ENCODE results near the gene CCDC71. TPM values are rescaled to one million over a fixed set of nuclear protein-coding genes. Genes with fewer than 3 reads are reported as not detected.

Gene CCDC71
- 16.8 TPM for polyA plus RNA-seq (2013, experiment 1 of 2)
- 17.0 TPM for polyA plus RNA-seq (2013, experiment 2 of 2)

DNA sequence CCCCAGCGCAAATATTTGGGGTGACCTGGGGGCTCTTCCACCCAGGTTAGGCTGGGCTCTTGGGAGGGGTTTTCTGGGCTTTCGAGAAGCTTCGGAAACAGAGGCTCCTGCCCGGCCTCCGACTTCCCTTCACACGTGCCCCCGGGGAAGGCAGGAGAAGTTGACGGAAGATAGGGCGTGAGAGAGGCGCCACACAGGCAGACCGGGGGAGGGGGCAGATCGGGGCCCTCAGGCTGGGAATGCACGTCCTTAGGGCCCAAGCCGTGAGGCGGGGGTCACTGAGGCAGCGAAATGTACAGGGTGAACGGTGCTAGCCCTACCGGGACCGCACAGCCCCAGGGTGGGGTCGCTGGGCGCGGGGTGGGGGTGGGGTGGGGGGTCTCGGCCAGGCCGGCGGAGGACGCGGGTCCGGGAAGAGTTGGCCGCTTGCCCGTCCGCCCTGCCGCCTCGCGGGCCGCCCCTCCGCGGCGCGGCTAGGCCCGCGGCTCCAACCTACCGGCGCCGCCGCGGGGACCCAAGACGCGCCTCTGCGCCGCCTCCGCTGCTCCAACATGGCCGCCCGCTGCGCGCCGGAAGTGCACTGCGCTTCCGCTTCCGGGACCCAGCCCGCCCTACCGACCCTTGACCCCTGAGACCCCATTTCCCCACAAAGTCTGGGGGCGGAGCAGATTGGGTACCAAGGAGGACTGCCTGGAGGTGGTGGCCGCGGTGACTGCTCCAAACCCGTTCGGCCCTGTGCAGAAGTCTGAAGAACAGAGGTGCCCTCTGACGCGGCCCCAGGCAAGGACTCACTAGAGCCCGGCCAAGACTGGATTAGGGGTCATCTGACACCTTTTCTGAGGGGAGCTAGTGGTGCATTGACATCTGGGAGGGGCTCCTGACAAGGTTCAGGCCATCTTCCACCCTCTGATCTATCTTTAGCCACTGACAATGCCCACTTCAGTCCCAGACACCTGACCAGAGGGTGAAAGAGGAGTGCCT lies at the start of gene CCDC71:
TSS of gene CCDC71 (minus strand) at position 561 of the 981 bp plus-strand sequence. CDS start 2,123 bp downstream, outside the sequence.
- Histone ChIP-seq H3K9ac (ENCODE audit: low read length) (peak within 1 kb of the TSS; percentile 91), H2BK120ac (ENCODE audit: low read depth, low read length) (peak within 1 kb of the TSS; percentile 77), H3K4me3 (ENCODE audit: insufficient read depth in 1 of 2, low read depth in 1 of 2, low read length in 2 of 2) (peak within 1 kb of the TSS; percentile 87 to 92), H3K4me1 (ENCODE audit: control insufficient read depth, insufficient read depth, low read depth, low read length) (peaks cover 24% of the 10 kb centered on the region), H2AK5ac (ENCODE audit: low read length, severe bottlenecking) (peak within 1 kb of the TSS; percentile 29), H3K14ac (ENCODE audit: low read length in 2 of 2) (peak within 1 kb of the TSS in 1 of 2 experiments; percentile 97), H2AFZ (ENCODE audit: low read depth, low read length) (peak within 1 kb of the TSS; percentile 67), H3K27me3 (ENCODE audit: control insufficient read depth in 1 of 2, insufficient read depth in 1 of 2, low read length in 2 of 2) (no peaks in the 10 kb centered on the region), H3K27ac (ENCODE audit: low read length, poor library complexity, severe bottlenecking) (peak within 1 kb of the TSS; percentile 18), H2BK5ac (ENCODE audit: low read depth, low read length, poor library complexity, severe bottlenecking) (no peak within 1 kb of the TSS), H3K36me3 (ENCODE audit: control insufficient read depth in 1 of 2, insufficient read depth in 2 of 2, low read depth in 1 of 2, low read length in 2 of 2) (peaks cover 31 to 32% of the 10 kb centered on the region in 2 experiments), H2BK15ac (ENCODE audit: low read depth, poor library complexity, severe bottlenecking) (peak within 1 kb of the TSS; percentile 56), H3K4me2 (ENCODE audit: low read length, poor library complexity, severe bottlenecking) (peak within 1 kb of the TSS; percentile 79), H3K4ac (ENCODE audit: low read depth in 1 of 2, low read length in 2 of 2) (peak within 1 kb of the TSS; percentile 82 to 94), H4K8ac (ENCODE audit: low read length) (peak within 1 kb of the TSS; percentile 97), H2BK12ac (ENCODE audit: low read length in 2 of 2) (peak within 1 kb of the TSS in 1 of 2 experiments; percentile 10), H4K91ac (ENCODE audit: low read length) (peak within 1 kb of the TSS; percentile 85), H3K18ac (ENCODE audit: low read depth in 1 of 2, low read length in 2 of 2) (peak within 1 kb of the TSS; percentile 58 to 90), H3K79me1 (replicated peaks; ENCODE audit: low read length, poor library complexity, severe bottlenecking) (peaks cover 26% of the 10 kb centered on the region), H3K9me3 (ENCODE audit: control insufficient read depth, low read length) (no peaks in the 10 kb centered on the region), H3K23ac (ENCODE audit: low read length in 2 of 2) (no peak within 1 kb of the TSS)
- DNase-seq, result peak; percentile 61
- 17% methylated on average over 28 of the region's 69 CpGs for WGBS

DNA sequence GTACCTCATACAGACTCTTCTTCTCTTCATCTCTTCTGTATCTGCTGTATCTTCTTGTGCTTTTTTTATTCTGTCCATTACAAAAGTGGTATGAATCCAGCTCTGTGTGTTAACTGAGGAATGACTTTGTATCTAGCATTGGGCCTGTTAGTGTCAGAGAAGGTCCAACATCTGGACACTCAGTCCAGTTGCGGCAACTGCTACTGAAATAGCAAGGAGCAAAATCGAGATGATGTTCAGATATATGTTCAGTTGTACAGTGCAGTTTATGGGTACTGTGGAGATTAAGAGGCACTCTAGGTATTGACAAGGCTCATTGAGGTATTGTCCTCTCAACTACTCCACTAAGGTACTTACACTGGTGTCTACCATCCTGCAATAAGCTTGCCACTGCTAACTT lies 47.9 kb upstream of the CCDC71 start:
- Histone ChIP-seq H3K23ac (ENCODE audit: low read length in 2 of 2) (no peak overlapping the region), H3K79me1 (replicated peaks; ENCODE audit: low read length, poor library complexity, severe bottlenecking) (no peaks in the 10 kb centered on the region), H3K4me3 (ENCODE audit: insufficient read depth in 1 of 2, low read depth in 1 of 2, low read length in 2 of 2) (no peak overlapping the region), H2AFZ (ENCODE audit: low read depth, low read length) (no peak overlapping the region), H3K4ac (ENCODE audit: low read depth in 1 of 2, low read length in 2 of 2) (no peak overlapping the region), H2BK12ac (ENCODE audit: low read length in 2 of 2) (no peak overlapping the region), H2BK15ac (ENCODE audit: low read depth, poor library complexity, severe bottlenecking) (no peak overlapping the region), H3K36me3 (ENCODE audit: control insufficient read depth in 1 of 2, insufficient read depth in 2 of 2, low read depth in 1 of 2, low read length in 2 of 2) (peaks cover 2 to 32% of the 10 kb centered on the region in 2 experiments), H3K27ac (ENCODE audit: low read length, poor library complexity, severe bottlenecking) (no peak overlapping the region), H2BK5ac (ENCODE audit: low read depth, low read length, poor library complexity, severe bottlenecking) (no peak overlapping the region), H3K4me1 (ENCODE audit: control insufficient read depth, insufficient read depth, low read depth, low read length) (no peaks in the 10 kb centered on the region), H4K8ac (ENCODE audit: low read length) (no peak overlapping the region), H3K4me2 (ENCODE audit: low read length, poor library complexity, severe bottlenecking) (no peak overlapping the region), H2AK5ac (ENCODE audit: low read length, severe bottlenecking) (no peak overlapping the region), H3K9ac (ENCODE audit: low read length) (no peak overlapping the region), H3K27me3 (ENCODE audit: control insufficient read depth in 1 of 2, insufficient read depth in 1 of 2, low read length in 2 of 2) (no peaks in the 10 kb centered on the region), H4K91ac (ENCODE audit: low read length) (no peak overlapping the region), H3K9me3 (ENCODE audit: control insufficient read depth, low read length) (peaks cover 6% of the 10 kb centered on the region), H2BK120ac (ENCODE audit: low read depth, low read length) (no peak overlapping the region), H3K14ac (ENCODE audit: low read length in 2 of 2) (no peak overlapping the region), H3K18ac (ENCODE audit: low read depth in 1 of 2, low read length in 2 of 2) (no peak overlapping the region)
- DNase-seq, result no peak
- WGBS, result 79% methylated on average over 2 of the region's 2 CpGs

DNA sequence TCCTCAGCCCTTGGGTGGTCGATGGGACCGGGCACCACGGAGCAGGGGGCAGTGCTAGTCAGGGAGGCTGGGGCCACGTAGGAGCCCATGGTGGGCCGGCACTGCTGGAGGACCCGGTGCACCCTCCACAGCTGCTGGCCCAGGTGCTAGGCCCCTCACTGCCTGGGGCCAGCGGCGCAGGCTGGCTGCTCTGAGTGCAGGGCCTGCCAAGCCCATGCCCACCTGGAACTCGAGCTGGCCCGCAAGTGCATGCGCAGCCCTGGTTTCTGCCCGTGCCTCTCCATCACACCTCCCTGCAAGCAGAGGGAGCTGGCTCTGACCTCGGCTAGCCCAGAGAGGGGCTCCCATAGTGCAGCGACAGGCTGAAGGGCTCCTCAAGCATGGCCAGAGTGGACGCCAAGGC lies 47.4 kb upstream of the CCDC71 start:
- no peak overlapping the region for H2AK5ac ChIP-seq (ENCODE audit: low read length, severe bottlenecking)
- 91% methylated on average over 14 of the region's 15 CpGs for WGBS
- H3K79me1 ChIP-seq (replicated peaks; ENCODE audit: low read length, poor library complexity, severe bottlenecking), result no peaks in the 10 kb centered on the region
- peaks cover 6% of the 10 kb centered on the region for H3K9me3 ChIP-seq (ENCODE audit: control insufficient read depth, low read length)
- H3K4ac ChIP-seq (ENCODE audit: low read depth in 1 of 2, low read length in 2 of 2), result no peak overlapping the region
- H2BK12ac ChIP-seq (ENCODE audit: low read length in 2 of 2), result no peak overlapping the region
- H3K36me3 ChIP-seq (ENCODE audit: control insufficient read depth in 1 of 2, insufficient read depth in 2 of 2, low read depth in 1 of 2, low read length in 2 of 2), result peaks cover 2 to 36% of the 10 kb centered on the region in 2 experiments
- DNase-seq, result no peak
- no peak overlapping the region for H3K4me3 ChIP-seq (ENCODE audit: insufficient read depth in 1 of 2, low read depth in 1 of 2, low read length in 2 of 2)
- no peak overlapping the region for H4K8ac ChIP-seq (ENCODE audit: low read length)
- no peak overlapping the region for H3K23ac ChIP-seq (ENCODE audit: low read length in 2 of 2)
- no peak overlapping the region for H3K18ac ChIP-seq (ENCODE audit: low read depth in 1 of 2, low read length in 2 of 2)
- no peak overlapping the region for H2AFZ ChIP-seq (ENCODE audit: low read depth, low read length)
- no peak overlapping the region for H2BK15ac ChIP-seq (ENCODE audit: low read depth, poor library complexity, severe bottlenecking)
- H3K27me3 ChIP-seq (ENCODE audit: control insufficient read depth in 1 of 2, insufficient read depth in 1 of 2, low read length in 2 of 2), result no peaks in the 10 kb centered on the region
- no peak overlapping the region for H3K14ac ChIP-seq (ENCODE audit: low read length in 2 of 2)
- no peaks in the 10 kb centered on the region for H3K4me1 ChIP-seq (ENCODE audit: control insufficient read depth, insufficient read depth, low read depth, low read length)
- H2BK5ac ChIP-seq (ENCODE audit: low read depth, low read length, poor library complexity, severe bottlenecking), result no peak overlapping the region
- H3K9ac ChIP-seq (ENCODE audit: low read length), result no peak overlapping the region
- no peak overlapping the region for H4K91ac ChIP-seq (ENCODE audit: low read length)
- H3K4me2 ChIP-seq (ENCODE audit: low read length, poor library complexity, severe bottlenecking), result no peak overlapping the region
- no peak overlapping the region for H2BK120ac ChIP-seq (ENCODE audit: low read depth, low read length)
- H3K27ac ChIP-seq (ENCODE audit: low read length, poor library complexity, severe bottlenecking), result no peak overlapping the region

DNA sequence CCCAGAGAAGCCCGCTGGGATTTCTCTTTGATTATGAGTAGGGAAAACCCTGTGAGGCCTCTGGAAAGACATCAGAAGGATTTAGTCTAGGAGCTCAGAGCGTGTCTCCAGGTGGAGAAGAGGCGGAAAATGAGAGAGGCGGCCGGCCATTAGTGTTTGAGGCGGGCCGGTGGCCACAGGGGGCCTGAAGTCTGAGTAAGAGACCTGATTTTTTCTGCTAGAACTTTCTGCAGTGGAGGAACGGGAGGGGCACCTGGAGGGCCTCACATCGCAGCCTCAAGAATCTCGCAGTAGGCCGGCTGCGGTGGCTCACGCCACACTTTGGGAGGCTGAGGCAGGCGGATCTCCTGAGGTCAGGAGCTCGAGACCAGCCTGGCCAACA lies 33.8 kb upstream of the CCDC71 start:
- Histone ChIP-seq H3K4me2 (ENCODE audit: low read length, poor library complexity, severe bottlenecking) (no peak overlapping the region), H3K27ac (ENCODE audit: low read length, poor library complexity, severe bottlenecking) (no peak overlapping the region), H3K14ac (ENCODE audit: low read length in 2 of 2) (peak overlapping the region in 1 of 2 experiments; percentile 79), H2BK5ac (ENCODE audit: low read depth, low read length, poor library complexity, severe bottlenecking) (no peak overlapping the region), H2BK120ac (ENCODE audit: low read depth, low read length) (no peak overlapping the region), H3K9me3 (ENCODE audit: control insufficient read depth, low read length) (no peaks in the 10 kb centered on the region), H2AFZ (ENCODE audit: low read depth, low read length) (no peak overlapping the region), H4K91ac (ENCODE audit: low read length) (no peak overlapping the region), H3K79me1 (replicated peaks; ENCODE audit: low read length, poor library complexity, severe bottlenecking) (no peaks in the 10 kb centered on the region), H3K36me3 (ENCODE audit: control insufficient read depth in 1 of 2, insufficient read depth in 2 of 2, low read depth in 1 of 2, low read length in 2 of 2) (no peaks in the 10 kb centered on the region), H3K27me3 (ENCODE audit: control insufficient read depth in 1 of 2, insufficient read depth in 1 of 2, low read length in 2 of 2) (no peaks in the 10 kb centered on the region), H2BK15ac (ENCODE audit: low read depth, poor library complexity, severe bottlenecking) (peak overlapping the region; percentile 7), H3K23ac (ENCODE audit: low read length in 2 of 2) (no peak overlapping the region), H3K9ac (ENCODE audit: low read length) (peak overlapping the region; percentile 93), H3K4me3 (ENCODE audit: insufficient read depth in 1 of 2, low read depth in 1 of 2, low read length in 2 of 2) (peak overlapping the region in 1 of 2 experiments; percentile 88), H3K4me1 (ENCODE audit: control insufficient read depth, insufficient read depth, low read depth, low read length) (no peaks in the 10 kb centered on the region), H2AK5ac (ENCODE audit: low read length, severe bottlenecking) (no peak overlapping the region), H3K4ac (ENCODE audit: low read depth in 1 of 2, low read length in 2 of 2) (no peak overlapping the region), H3K18ac (ENCODE audit: low read depth in 1 of 2, low read length in 2 of 2) (no peak overlapping the region), H4K8ac (ENCODE audit: low read length) (no peak overlapping the region), H2BK12ac (ENCODE audit: low read length in 2 of 2) (no peak overlapping the region)
- DNase-seq, result no peak
- 94% methylated on average over 15 of the region's 15 CpGs for WGBS

All from mesenchymal stem cell (in vitro differentiated cells and primary cell).